T-helper 1 cell treated with Interleukin-12 subunit alpha and Interleukin-12 subunit beta and Interleukin-4 antibody, amounts not matched to agents 30 μg/mL and 1 μg/mL, for 36 hours (primary cell): Measurements from ENCODE around the gene TTC16.

Experiments
- H3K27ac Mint-ChIP-seq: one replicate; pipeline ENCODE4 v1.8.0; 2021; ENCODE audit warnings: mild to moderate bottlenecking, mixed read lengths
- H3K27me3 Mint-ChIP-seq: one replicate; pipeline ENCODE4 v1.8.0; 2021; ENCODE audit warnings: low read depth, mixed read lengths
- H3K36me3 Mint-ChIP-seq: one replicate; pipeline ENCODE4 v1.8.0; 2021; ENCODE audit warnings: low read depth, mixed read lengths
- H3K4me1 Mint-ChIP-seq: one replicate; pipeline ENCODE4 v1.8.0; 2021; ENCODE audit warnings: low read depth, mixed read lengths
- H3K4me3 Mint-ChIP-seq: one replicate; pipeline ENCODE4 v1.8.0; 2021; ENCODE audit warnings: mild to moderate bottlenecking, moderate library complexity, mixed read lengths
- H3K9me3 Mint-ChIP-seq: one replicate; pipeline ENCODE4 v1.8.0; 2021; ENCODE audit warnings: mixed read lengths

TTC16 gene

GRCh38 chr9:127690735-127691134, 25.1 kb upstream of the TTC16 start:
- no peak overlapping the region for H3K27ac Mint-ChIP-seq
- no peaks in the 10 kb centered on the region for H3K9me3 Mint-ChIP-seq
- no peaks in the 10 kb centered on the region for H3K27me3 Mint-ChIP-seq
- no peaks in the 10 kb centered on the region for H3K36me3 Mint-ChIP-seq
- no peaks in the 10 kb centered on the region for H3K4me1 Mint-ChIP-seq
- no peak overlapping the region for H3K4me3 Mint-ChIP-seq

GRCh38 chr9:127692071-127692470, 23.8 kb upstream of the TTC16 start:
- no peak overlapping the region for H3K4me3 Mint-ChIP-seq
- no peaks in the 10 kb centered on the region for H3K36me3 Mint-ChIP-seq
- no peak overlapping the region for H3K27ac Mint-ChIP-seq
- H3K27me3 Mint-ChIP-seq = no peaks in the 10 kb centered on the region
- H3K4me1 Mint-ChIP-seq = no peaks in the 10 kb centered on the region
- H3K9me3 Mint-ChIP-seq = no peaks in the 10 kb centered on the region

GRCh38 chr9:127693143-127693542, 22.7 kb upstream of the TTC16 start:
- H3K9me3 Mint-ChIP-seq = no peaks in the 10 kb centered on the region
- H3K27me3 Mint-ChIP-seq = no peaks in the 10 kb centered on the region
- no peak overlapping the region for H3K27ac Mint-ChIP-seq
- no peaks in the 10 kb centered on the region for H3K4me1 Mint-ChIP-seq
- no peak overlapping the region for H3K4me3 Mint-ChIP-seq
- H3K36me3 Mint-ChIP-seq = no peaks in the 10 kb centered on the region

- Mint-ChIP-seq H3K4me3 (no peak overlapping the region), H3K27ac (no peak overlapping the region), H3K9me3 (no peaks in the 10 kb centered on the region), H3K36me3 (no peaks in the 10 kb centered on the region), H3K4me1 (no peaks in the 10 kb centered on the region), H3K27me3 (no peaks in the 10 kb centered on the region)
Observed at GRCh38 chr9:127693697-127694096, 22.2 kb upstream of the TTC16 start.

GRCh38 chr9:127694890-127695720, 20.8 kb upstream of the TTC16 start:
- Mint-ChIP-seq H3K4me3 (no peak overlapping the region), H3K4me1 (peaks cover 8% of the 10 kb centered on the region), H3K27ac (no peak overlapping the region), H3K9me3 (no peaks in the 10 kb centered on the region), H3K27me3 (peaks cover 1% of the 10 kb centered on the region), H3K36me3 (no peaks in the 10 kb centered on the region)

GRCh38 chr9:127697575-127697974, 18.3 kb upstream of the TTC16 start:
- H3K27ac Mint-ChIP-seq = no peak overlapping the region
- H3K27me3 Mint-ChIP-seq = peaks cover 4% of the 10 kb centered on the region
- H3K4me3 Mint-ChIP-seq = no peak overlapping the region
- H3K36me3 Mint-ChIP-seq = no peaks in the 10 kb centered on the region
- peaks cover 11% of the 10 kb centered on the region for H3K4me1 Mint-ChIP-seq
- H3K9me3 Mint-ChIP-seq = no peaks in the 10 kb centered on the region

- H3K4me3 Mint-ChIP-seq = no peak overlapping the region
Observed at GRCh38 chr9:127698386-127698785, 17.5 kb upstream of the TTC16 start.

GRCh38 chr9:127698985-127699670, 16.8 kb upstream of the TTC16 start:
- Mint-ChIP-seq H3K27ac (peak overlapping the region; percentile 74), H3K4me3 (peak overlapping the region; percentile 72), H3K4me1 (peaks cover 14% of the 10 kb centered on the region), H3K36me3 (no peaks in the 10 kb centered on the region), H3K9me3 (no peaks in the 10 kb centered on the region), H3K27me3 (peaks cover 4% of the 10 kb centered on the region)

More at GRCh38 chr9:127698386-127698785, 17.5 kb upstream of the TTC16 start:
- Mint-ChIP-seq H3K4me1 (peaks cover 14% of the 10 kb centered on the region), H3K9me3 (no peaks in the 10 kb centered on the region), H3K36me3 (no peaks in the 10 kb centered on the region), H3K27me3 (peaks cover 4% of the 10 kb centered on the region), H3K27ac (no peak overlapping the region)

- no peaks in the 10 kb centered on the region for H3K9me3 Mint-ChIP-seq
- H3K27me3 Mint-ChIP-seq = peaks cover 4% of the 10 kb centered on the region
- no peaks in the 10 kb centered on the region for H3K36me3 Mint-ChIP-seq
- H3K27ac Mint-ChIP-seq = no peak overlapping the region
- peaks cover 14% of the 10 kb centered on the region for H3K4me1 Mint-ChIP-seq
- H3K4me3 Mint-ChIP-seq = no peak overlapping the region
Observed at GRCh38 chr9:127700140-127700539, 15.7 kb upstream of the TTC16 start.

GRCh38 chr9:127700594-127701255, 15.2 kb upstream of the TTC16 start:
- Mint-ChIP-seq H3K27ac (no peak overlapping the region), H3K27me3 (peaks cover 4% of the 10 kb centered on the region), H3K4me3 (no peak overlapping the region), H3K36me3 (no peaks in the 10 kb centered on the region), H3K9me3 (no peaks in the 10 kb centered on the region), H3K4me1 (peaks cover 14% of the 10 kb centered on the region)

- no peaks in the 10 kb centered on the region for H3K36me3 Mint-ChIP-seq
- peaks cover 18% of the 10 kb centered on the region for H3K4me1 Mint-ChIP-seq
- H3K4me3 Mint-ChIP-seq = no peak overlapping the region
- no peaks in the 10 kb centered on the region for H3K9me3 Mint-ChIP-seq
- H3K27ac Mint-ChIP-seq = no peak overlapping the region
- H3K27me3 Mint-ChIP-seq = peaks cover 4% of the 10 kb centered on the region
Observed at GRCh38 chr9:127703289-127703946, 12.5 kb upstream of the TTC16 start.

GRCh38 chr9:127705577-127706379, 10.1 kb upstream of the TTC16 start:
- Mint-ChIP-seq H3K4me3 (no peak overlapping the region), H3K9me3 (peaks cover 3% of the 10 kb centered on the region), H3K27ac (no peak overlapping the region), H3K27me3 (no peaks in the 10 kb centered on the region), H3K36me3 (no peaks in the 10 kb centered on the region), H3K4me1 (peaks cover 14% of the 10 kb centered on the region)

- H3K4me3 Mint-ChIP-seq = no peak within 1 kb of the TSS
- H3K27me3 Mint-ChIP-seq = no peaks in the 10 kb centered on the region
- H3K4me1 Mint-ChIP-seq = peaks cover 15% of the 10 kb centered on the region
- no peak within 1 kb of the TSS for H3K27ac Mint-ChIP-seq
- peaks cover 3% of the 10 kb centered on the region for H3K9me3 Mint-ChIP-seq
- no peaks in the 10 kb centered on the region for H3K36me3 Mint-ChIP-seq
Observed at GRCh38 chr9:127706836-127707241, 9.0 kb upstream of the TTC16 start, which contains the start of gene CFAP157. TSS of gene CFAP157 (plus strand) at chr9:127706988. CDS start at chr9:127707032, 44 bp downstream.

- peaks cover 3% of the 10 kb centered on the region for H3K9me3 Mint-ChIP-seq
- no peak overlapping the region for H3K27ac Mint-ChIP-seq
- no peak overlapping the region for H3K4me3 Mint-ChIP-seq
- peaks cover 15% of the 10 kb centered on the region for H3K4me1 Mint-ChIP-seq
- H3K36me3 Mint-ChIP-seq = no peaks in the 10 kb centered on the region
- no peaks in the 10 kb centered on the region for H3K27me3 Mint-ChIP-seq
Observed at GRCh38 chr9:127707766-127708165, 8.1 kb upstream of the TTC16 start.
